ENCODE results near the gene ZNF763.

- TF ChIP-seq CTCF (IDR thresholded peaks at IDR 0.05) = no peak
- TF ChIP-seq FOXM1 (IDR thresholded peaks at IDR 0.05; ENCODE audit: low read depth) = no peak
- no peak for TF ChIP-seq YY1 (IDR thresholded peaks at IDR 0.05; ENCODE audit: low read depth)
- TF ChIP-seq CHD2 (IDR thresholded peaks at IDR 0.05; ENCODE audit: low read length, partially characterized antibody) = no peak
Measured at GRCh38 chr19:11950312-11950711, 14.5 kb upstream of the ZNF763 start.
